GM12864 (cell line): ENCODE data around the gene RYR2.

Source experiments
- DNase-seq: peaks from one replicate; pipeline ENCODE4 v3.0.0-alpha.2; 2011; ENCODE audit warnings: low read depth
- H3K4me3 ChIP-seq: 2 replicates; pipeline ENCODE4 v1.5.1; 2011; ENCODE audit warnings: mild to moderate bottlenecking, low read depth, low read length, control low read depth
- TF ChIP-seq, protein P1 (sequence below): IDR thresholded peaks from 2 replicates; pipeline ENCODE4 v1.5.1; 2011; ENCODE audit warnings: low read depth, mild to moderate bottlenecking, moderate library complexity, low read length, control low read depth, inconsistent platforms; ENCODE audit errors: missing control alignments

RYR2 gene

DNA sequence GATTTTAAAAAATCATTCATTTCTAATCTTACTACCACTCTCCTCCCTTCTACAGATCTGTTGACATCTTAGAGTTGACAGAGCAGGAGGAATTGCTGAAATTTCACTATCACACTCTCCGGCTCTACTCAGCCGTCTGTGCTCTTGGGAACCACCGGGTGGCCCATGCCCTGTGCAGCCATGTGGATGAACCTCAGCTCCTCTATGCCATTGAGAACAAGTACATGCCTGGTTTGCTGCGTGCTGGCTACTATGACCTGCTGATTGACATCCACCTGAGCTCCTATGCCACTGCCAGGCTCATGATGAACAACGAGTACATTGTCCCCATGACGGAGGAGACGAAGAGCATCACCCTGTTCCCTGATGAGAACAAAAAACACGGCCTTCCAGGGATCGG is 572.0 kb downstream of the RYR2 start:
- TF ChIP-seq, protein P1, sequence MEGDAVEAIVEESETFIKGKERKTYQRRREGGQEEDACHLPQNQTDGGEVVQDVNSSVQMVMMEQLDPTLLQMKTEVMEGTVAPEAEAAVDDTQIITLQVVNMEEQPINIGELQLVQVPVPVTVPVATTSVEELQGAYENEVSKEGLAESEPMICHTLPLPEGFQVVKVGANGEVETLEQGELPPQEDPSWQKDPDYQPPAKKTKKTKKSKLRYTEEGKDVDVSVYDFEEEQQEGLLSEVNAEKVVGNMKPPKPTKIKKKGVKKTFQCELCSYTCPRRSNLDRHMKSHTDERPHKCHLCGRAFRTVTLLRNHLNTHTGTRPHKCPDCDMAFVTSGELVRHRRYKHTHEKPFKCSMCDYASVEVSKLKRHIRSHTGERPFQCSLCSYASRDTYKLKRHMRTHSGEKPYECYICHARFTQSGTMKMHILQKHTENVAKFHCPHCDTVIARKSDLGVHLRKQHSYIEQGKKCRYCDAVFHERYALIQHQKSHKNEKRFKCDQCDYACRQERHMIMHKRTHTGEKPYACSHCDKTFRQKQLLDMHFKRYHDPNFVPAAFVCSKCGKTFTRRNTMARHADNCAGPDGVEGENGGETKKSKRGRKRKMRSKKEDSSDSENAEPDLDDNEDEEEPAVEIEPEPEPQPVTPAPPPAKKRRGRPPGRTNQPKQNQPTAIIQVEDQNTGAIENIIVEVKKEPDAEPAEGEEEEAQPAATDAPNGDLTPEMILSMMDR = no peak
- no peak for DNase-seq

DNA sequence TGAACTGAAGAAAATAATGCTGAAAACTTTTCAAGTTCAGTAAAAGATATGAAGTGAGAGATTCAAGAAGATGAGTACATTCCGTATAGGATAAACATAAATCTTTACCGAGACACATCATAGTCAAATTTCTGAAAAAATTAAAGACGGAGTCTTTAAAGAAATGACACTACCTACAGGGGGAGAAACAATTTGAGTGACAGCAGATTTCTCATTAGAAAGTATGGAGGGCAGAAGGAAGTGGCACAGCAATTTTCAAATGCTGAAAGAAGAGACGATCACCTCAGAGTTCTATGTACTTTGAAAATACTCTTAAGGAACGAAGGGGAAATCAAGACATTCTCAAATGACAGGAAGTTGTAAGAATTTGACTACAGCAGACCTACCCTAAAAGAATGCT is 577.6 kb downstream of the RYR2 start:
- TF ChIP-seq, protein P1 = no peak
- H3K4me3 ChIP-seq = no peak overlapping the region
- DNase-seq = no peak

More for the DNA sequence above, 572.0 kb downstream of the RYR2 start:
- H3K4me3 ChIP-seq = no peak overlapping the region

DNA sequence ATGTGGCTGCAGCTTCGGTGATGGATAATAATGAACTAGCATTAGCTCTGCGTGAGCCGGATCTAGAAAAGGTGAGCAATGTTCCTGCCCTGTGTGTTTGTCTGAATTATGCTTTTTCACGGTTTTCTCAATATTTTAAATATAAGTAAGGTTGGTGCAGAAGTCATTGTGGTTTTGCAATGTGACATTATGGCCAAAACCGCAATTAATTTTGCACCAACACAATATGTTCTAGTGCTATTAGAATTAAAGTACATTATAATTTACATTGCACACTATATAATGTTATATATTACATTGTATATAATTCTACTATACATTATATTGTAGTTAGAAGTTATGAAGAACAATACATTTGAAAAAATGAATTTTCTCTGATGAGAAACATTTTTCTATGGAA is 592.9 kb downstream of the RYR2 start:
- no peak for DNase-seq
- H3K4me3 ChIP-seq = no peak overlapping the region
- TF ChIP-seq, protein P1 = no peak

DNA sequence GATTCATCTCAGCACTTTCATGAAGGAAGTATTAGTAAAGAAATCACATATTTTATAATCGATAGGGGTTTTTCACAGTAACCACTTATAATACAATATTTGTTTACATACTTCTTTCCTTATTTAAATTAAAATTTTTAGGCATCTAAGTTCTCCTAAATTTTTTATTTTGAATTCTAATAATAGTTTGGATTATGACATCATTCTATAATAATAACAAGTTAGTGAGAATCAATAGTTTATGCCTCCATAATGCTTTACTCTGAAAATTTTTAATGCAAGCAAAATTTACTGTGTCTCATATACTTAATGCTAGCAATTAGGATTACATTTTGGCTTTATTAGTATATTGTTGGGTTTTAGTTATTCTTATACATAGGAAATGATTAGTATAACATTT is 596.6 kb downstream of the RYR2 start:
- TF ChIP-seq, protein P1 = no peak
- no peak overlapping the region for H3K4me3 ChIP-seq
- no peak for DNase-seq

DNA sequence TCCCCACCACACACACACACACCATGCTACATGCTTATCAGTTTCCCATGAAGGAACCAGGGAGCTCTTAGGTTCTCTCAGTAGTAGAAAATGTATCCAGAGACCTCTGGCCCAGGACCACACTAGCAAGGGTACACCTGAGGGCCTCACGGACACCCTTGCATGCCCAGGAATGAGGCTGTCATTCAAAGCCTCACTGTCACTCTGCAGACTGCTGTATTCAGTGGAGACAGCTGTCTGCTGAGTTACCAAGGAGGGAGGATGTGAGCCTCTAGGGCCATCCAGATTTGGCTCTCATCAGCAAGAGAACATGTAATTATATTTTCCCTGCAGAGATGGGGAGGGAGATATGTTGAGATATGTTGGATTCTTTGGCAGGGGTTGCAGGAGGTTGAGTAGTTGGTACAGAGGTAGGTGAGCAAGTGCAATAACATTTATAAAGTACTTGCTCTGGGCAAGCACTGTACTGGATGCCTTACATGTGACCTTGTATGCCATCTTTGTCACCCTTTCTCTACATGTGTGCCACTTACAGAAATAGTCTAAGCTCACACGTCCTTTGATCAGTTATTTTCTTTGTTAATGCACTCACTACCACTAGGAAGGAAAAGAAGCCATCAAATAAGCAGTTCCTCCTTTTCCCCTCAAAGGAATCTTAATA is 598.2 kb downstream of the RYR2 start:
- no peak for DNase-seq
- TF ChIP-seq, protein P1 = no peak
- no peak overlapping the region for H3K4me3 ChIP-seq

DNA sequence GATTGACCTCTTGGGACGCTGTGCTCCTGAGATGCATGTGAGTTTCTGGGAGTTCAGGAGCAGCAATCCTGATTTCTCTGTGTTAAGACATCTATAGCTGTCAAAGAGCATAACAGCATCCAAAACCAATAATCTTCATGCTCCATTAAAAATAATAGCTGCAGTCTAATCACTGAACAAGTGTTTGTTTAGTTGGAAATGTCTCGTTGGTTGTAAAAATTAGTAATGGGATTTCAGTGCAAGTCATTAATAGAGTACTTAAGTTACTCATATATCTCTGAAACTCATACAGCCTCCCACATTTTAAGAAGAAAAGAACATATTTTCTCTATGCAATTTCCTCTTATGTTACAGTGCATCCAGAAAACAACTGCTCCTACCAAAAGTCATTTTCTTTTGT is 599.0 kb downstream of the RYR2 start:
- H3K4me3 ChIP-seq = no peak overlapping the region
- no peak for DNase-seq
- TF ChIP-seq, protein P1 = no peak

DNA sequence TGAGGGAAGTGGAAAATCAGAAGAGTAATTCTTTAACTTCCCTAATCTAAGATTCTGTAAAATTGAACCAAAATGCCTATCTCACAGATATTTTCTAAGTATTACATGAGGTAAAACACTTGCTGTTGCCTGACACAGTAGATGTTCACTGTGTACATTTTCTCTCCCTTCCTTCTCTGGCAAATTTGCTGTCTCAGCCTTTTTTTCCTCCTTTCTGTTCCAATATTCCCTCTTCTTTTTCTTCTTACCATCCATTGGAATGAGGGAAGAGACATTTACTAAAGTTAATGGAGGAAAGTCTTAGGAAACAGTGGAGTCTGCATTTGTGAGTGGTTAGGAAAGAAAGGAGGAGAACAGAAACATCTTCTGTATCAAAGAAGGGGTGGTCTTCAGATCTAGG is 608.8 kb downstream of the RYR2 start:
- TF ChIP-seq, protein P1 = no peak
- no peak overlapping the region for H3K4me3 ChIP-seq
- DNase-seq = no peak
